HCT116 (cell line): Measurements from ENCODE around the gene SAE1.

Experiments
- CEBPB ChIP-seq: IDR thresholded peaks from 2 replicates; pipeline ENCODE4 v1.6.1; 2012; ENCODE audit warnings: low read depth
- EGR1 ChIP-seq: IDR thresholded peaks from 2 replicates; pipeline ENCODE4 v1.6.1; 2012; ENCODE audit warnings: low read depth
- ELF1 ChIP-seq: IDR thresholded peaks from 2 replicates; pipeline ENCODE4 v1.6.1; 2012; ENCODE audit warnings: low read depth, borderline replicate concordance
- EZH2 ChIP-seq: fragments of 200-600 bp; sonication (generic); IDR thresholded peaks from 2 replicates; pipeline ENCODE4 v1.6.1; 2017; ENCODE audit warnings: antibody characterized with exemption, mixed run types
- EZH2phosphoT487 ChIP-seq: fragments of 200-600 bp; IDR thresholded peaks from 2 replicates; pipeline ENCODE4 v1.6.1; 2018; ENCODE audit warnings: antibody characterized with exemption, borderline replicate concordance
- MAX ChIP-seq: IDR thresholded peaks from 2 replicates; pipeline ENCODE4 v1.6.1; 2012
- POLR2A ChIP-seq: IDR thresholded peaks from 2 replicates; pipeline ENCODE4 v1.7.0; 2011; ENCODE audit warnings: borderline replicate concordance; ENCODE audit not compliant: insufficient read depth, insufficient read length; ENCODE audit errors: extremely low read depth
- POLR2AphosphoS5 ChIP-seq: IDR thresholded peaks from 2 replicates; pipeline ENCODE4 v1.6.1; 2011; ENCODE audit warnings: mild to moderate bottlenecking, low read depth, low read length, moderate library complexity
- REST ChIP-seq: IDR thresholded peaks from 2 replicates; pipeline ENCODE4 v1.6.1; 2012; ENCODE audit warnings: low read depth
- SRF ChIP-seq: IDR thresholded peaks from 2 replicates; pipeline ENCODE4 v1.6.1; 2012; ENCODE audit warnings: low read depth
- YY1 ChIP-seq: IDR thresholded peaks from 2 replicates; pipeline ENCODE4 v1.6.1; 2011; ENCODE audit warnings: low read length, low read depth, moderate library complexity, mild to moderate bottlenecking; ENCODE audit not compliant: insufficient replicate concordance; ENCODE audit errors: extremely low read depth
- ZBTB33 ChIP-seq: IDR thresholded peaks from 2 replicates; pipeline ENCODE4 v1.6.1; 2011; ENCODE audit warnings: mild to moderate bottlenecking, low read length, moderate library complexity; ENCODE audit not compliant: insufficient replicate concordance; ENCODE audit errors: extremely low read depth
- ZNF274 ChIP-seq: fragments of 200-500 bp; sonication (Bioruptor generic); IDR thresholded peaks from 2 replicates; pipeline ENCODE4 v1.6.1; 2014; ENCODE audit warnings: mild to moderate bottlenecking, low read depth, low read length, inconsistent platforms
- TF ChIP-seq, protein P1 (sequence below), 3 experiments: fragments of 200-600 bp in 1 of 3; sonication (generic) in 1 of 3; IDR thresholded peaks in 2 of 3; conservative IDR thresholded peaks in 1 of 3; 2 replicates each; pipeline ENCODE4 v1.5.1; 2012 to 2017; ENCODE audit warnings: low read depth in 2 of 3, low read length in 2 of 3, antibody characterized with exemption in 1 of 3, borderline replicate concordance in 1 of 3, control low read depth in 1 of 3, mild to moderate bottlenecking in 1 of 3, mixed read lengths in 1 of 3, mixed run types in 1 of 3, moderate library complexity in 1 of 3; ENCODE audit not compliant: insufficient read depth in 1 of 3

- TF ChIP-seq POLR2A, result no peak
- TF ChIP-seq, protein P1, sequence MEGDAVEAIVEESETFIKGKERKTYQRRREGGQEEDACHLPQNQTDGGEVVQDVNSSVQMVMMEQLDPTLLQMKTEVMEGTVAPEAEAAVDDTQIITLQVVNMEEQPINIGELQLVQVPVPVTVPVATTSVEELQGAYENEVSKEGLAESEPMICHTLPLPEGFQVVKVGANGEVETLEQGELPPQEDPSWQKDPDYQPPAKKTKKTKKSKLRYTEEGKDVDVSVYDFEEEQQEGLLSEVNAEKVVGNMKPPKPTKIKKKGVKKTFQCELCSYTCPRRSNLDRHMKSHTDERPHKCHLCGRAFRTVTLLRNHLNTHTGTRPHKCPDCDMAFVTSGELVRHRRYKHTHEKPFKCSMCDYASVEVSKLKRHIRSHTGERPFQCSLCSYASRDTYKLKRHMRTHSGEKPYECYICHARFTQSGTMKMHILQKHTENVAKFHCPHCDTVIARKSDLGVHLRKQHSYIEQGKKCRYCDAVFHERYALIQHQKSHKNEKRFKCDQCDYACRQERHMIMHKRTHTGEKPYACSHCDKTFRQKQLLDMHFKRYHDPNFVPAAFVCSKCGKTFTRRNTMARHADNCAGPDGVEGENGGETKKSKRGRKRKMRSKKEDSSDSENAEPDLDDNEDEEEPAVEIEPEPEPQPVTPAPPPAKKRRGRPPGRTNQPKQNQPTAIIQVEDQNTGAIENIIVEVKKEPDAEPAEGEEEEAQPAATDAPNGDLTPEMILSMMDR (IDR thresholded peaks at IDR 0.05 in 2 of 3, conservative IDR thresholded peaks at IDR 0.05 in 1 of 3; ENCODE audit: borderline replicate concordance in 1 of 3, insufficient read depth in 1 of 3, low read depth in 2 of 3, low read length in 2 of 3), result no peak
- TF ChIP-seq ZNF274, result no peak
- no peak for TF ChIP-seq ZBTB33
- no peak for TF ChIP-seq MAX
- TF ChIP-seq EZH2phosphoT487, result no peak
- TF ChIP-seq EZH2, result no peak
- no peak for TF ChIP-seq REST
- no peak for TF ChIP-seq ELF1
- TF ChIP-seq POLR2AphosphoS5, result no peak
- no peak for TF ChIP-seq EGR1
- no peak for TF ChIP-seq YY1
- TF ChIP-seq CEBPB, result no peak
- no peak for TF ChIP-seq SRF
Measured at GRCh38 chr19:47156861-47157430, 26.3 kb downstream of the SAE1 start.
